Coronary artery (tissue), 2 donors: ENCODE measurements around the gene PLSCR1.

Experiments
- DNase-seq: peaks from one replicate; pipeline ENCODE4 v3.0.0-alpha.2; 2017; ENCODE audit warnings: low spot score
- H3K27ac ChIP-seq, 2 donors: fragments of 200-600 bp; sonication (generic); one replicate each; pipeline ENCODE4 v1.5.1; 2016 to 2019
- H3K4me3 ChIP-seq: fragments of 200-600 bp; sonication (generic); 2 replicates; pipeline ENCODE4 v1.5.1; 2016; ENCODE audit warnings: mild to moderate bottlenecking, moderate library complexity
- CTCF ChIP-seq: fragments of 200-600 bp; sonication (generic); IDR thresholded peaks from one replicate; pipeline ENCODE4 v1.5.1; 2019; ENCODE audit warnings: antibody characterized with exemption

The PLSCR1 gene

GRCh38 chr3:146544002-146544928, at the start of gene PLSCR1:
Gene PLSCR1, minus strand, starts transcription at chr3:146544607. Its CDS starts 8,055 bp downstream, at chr3:146536552.
- Histone ChIP-seq H3K27ac (peak within 1 kb of the TSS; percentile 95 to 97), H3K4me3 (peak within 1 kb of the TSS; percentile 77)
- TF ChIP-seq CTCF, result no peak
- peak; percentile 97 for DNase-seq

DNA sequence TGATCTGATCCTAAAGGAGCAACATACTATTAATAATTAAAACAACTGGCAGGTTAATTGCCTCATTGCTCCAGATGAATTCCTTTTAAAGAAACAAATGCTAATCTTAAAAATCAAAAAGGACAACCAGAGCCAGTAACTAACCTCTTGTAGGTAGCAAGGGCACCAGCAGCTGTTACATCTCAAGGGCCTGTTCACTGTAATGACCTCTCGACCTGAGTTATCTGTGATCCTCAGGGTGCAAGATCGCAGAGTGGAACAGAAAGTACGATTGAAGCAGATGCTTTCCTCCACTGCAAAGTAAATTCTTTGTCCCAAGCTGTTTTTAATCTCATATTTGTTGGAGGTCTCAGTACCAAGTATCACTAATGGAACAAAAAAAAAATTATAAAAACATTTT, 49.4 kb upstream of the PLSCR1 start:
- no peak for DNase-seq
- no peak overlapping the region for H3K27ac ChIP-seq
- TF ChIP-seq CTCF, result no peak
- no peak overlapping the region for H3K4me3 ChIP-seq

DNA sequence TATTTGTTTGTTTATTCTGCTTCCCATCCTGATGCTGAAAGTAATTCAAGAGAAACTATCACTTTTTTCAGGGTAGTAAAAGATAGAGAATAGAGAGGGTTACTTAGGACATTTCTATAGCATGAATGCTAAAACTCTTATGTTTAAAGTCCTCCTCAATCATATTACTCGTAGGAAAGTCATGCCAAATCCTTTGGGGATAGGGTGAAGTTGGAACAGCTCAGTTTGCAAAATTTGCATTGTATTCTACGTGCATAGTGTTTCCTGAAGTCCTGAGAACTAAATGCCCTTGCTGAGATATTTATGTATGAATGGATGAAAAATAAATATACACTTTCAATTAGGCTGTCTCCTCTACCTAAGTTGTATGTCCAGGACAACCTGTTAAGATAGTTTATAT, 46.1 kb upstream of the PLSCR1 start:
- no peak overlapping the region for H3K4me3 ChIP-seq
- no peak for TF ChIP-seq CTCF
- H3K27ac ChIP-seq, result no peak overlapping the region
- no peak for DNase-seq

GRCh38 chr3:146589899-146590508, 45.6 kb upstream of the PLSCR1 start:
- peak; percentile 37 for TF ChIP-seq CTCF
- Histone ChIP-seq H3K4me3 (no peak overlapping the region), H3K27ac (no peak overlapping the region)
- DNase-seq, result no peak

- no peak for TF ChIP-seq CTCF
- no peak overlapping the region for H3K27ac ChIP-seq
- no peak for DNase-seq
- H3K4me3 ChIP-seq, result no peak overlapping the region
Measured at GRCh38 chr3:146585156-146585555, 40.7 kb upstream of the PLSCR1 start.

DNA sequence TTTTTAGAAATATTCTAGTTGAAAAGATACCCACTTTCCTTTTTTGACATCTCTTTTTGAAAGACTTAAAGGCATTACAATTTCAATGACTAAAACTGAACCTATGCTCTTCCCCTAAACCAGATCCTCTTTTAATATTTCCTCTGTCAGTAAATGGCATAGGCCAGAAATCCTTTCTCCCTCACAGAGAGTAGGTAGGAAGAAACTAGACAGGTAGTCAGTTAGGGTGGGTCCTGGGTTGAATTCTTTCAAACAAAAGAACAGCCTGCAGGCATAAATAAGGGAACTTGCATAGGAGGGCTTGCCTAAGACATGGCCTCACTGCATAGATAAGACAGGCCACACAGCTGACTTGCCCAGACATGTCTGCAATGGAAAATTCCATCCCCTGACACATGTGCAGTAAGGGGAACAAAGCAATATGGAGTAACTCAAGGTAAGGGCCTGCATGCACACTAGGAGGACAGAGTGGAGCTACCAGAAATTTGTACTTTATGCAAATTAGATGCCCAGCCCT, 37.6 kb upstream of the PLSCR1 start:
- TF ChIP-seq CTCF, result no peak
- no peak overlapping the region for H3K4me3 ChIP-seq
- DNase-seq, result no peak
- no peak overlapping the region for H3K27ac ChIP-seq
